Esophagus (tissue), 2 donors: Measurements from ENCODE around the gene COL4A2. TPM values are rescaled to one million over a fixed set of nuclear protein-coding genes. Genes with fewer than 3 reads are reported as not detected.

ENCODE experiments used
- H3K27ac ChIP-seq, 2 donors: one replicate each; pipeline ENCODE4 v1.5.1; 2013; ENCODE audit warnings: low read depth in 2 of 2, mild to moderate bottlenecking in 2 of 2, inconsistent platforms in 1 of 2, low read length in 1 of 2, moderate library complexity in 1 of 2
- H3K27me3 ChIP-seq, 2 donors: one replicate each; pipeline ENCODE4 v1.6.1; 2013; ENCODE audit warnings: low read length in 2 of 2, control low read depth in 1 of 2, mild to moderate bottlenecking in 1 of 2; ENCODE audit not compliant: insufficient read depth in 2 of 2, control insufficient read depth in 1 of 2
- H3K36me3 ChIP-seq, 2 donors: one replicate each; pipeline ENCODE4 v1.6.1; 2013; ENCODE audit warnings: low read length in 1 of 2; ENCODE audit not compliant: control insufficient read depth in 2 of 2, insufficient read depth in 2 of 2
- H3K4me1 ChIP-seq, 2 donors: one replicate each; pipeline ENCODE4 v1.6.1; 2013; ENCODE audit warnings: low read length in 1 of 2; ENCODE audit not compliant: control insufficient read depth in 2 of 2, insufficient read depth in 2 of 2
- H3K4me3 ChIP-seq, 2 donors: one replicate each; pipeline ENCODE4 v1.5.1; 2013; ENCODE audit warnings: low read length in 2 of 2, mild to moderate bottlenecking in 2 of 2, low read depth in 1 of 2, moderate library complexity in 1 of 2
- H3K9me3 ChIP-seq, 2 donors: one replicate each; pipeline ENCODE4 v1.6.1; 2013; ENCODE audit warnings: mild to moderate bottlenecking in 2 of 2, low read depth in 1 of 2, low read length in 1 of 2, moderate library complexity in 1 of 2; ENCODE audit not compliant: control insufficient read depth in 2 of 2, insufficient read depth in 1 of 2
- WGBS, 2 donors: extraction: QIAGEN DNeasy Blood & Tissue Kit; methylation state at CpG; one replicate each; pipeline ENCODE4 v1.1.7; 2013; 5-methylcytosine and 5-hydroxymethylcytosine counted together
- polyA plus RNA-seq, 2 donors: library from polyadenylated mRNA; stranded (reverse); fragments of 200-250 nt; gene quantifications; one replicate each; pipeline ENCODE4 v1.2.3, GENCODE V29; 2013
- donor health status: healthy with polysubstance abuse.
- donor health status: Bipolar disorder and iron deficiency.

Gene COL4A2
- polyA plus RNA-seq, 2 donors, result 25.3 to 39.2 TPM

GRCh38 chr13:110404321-110404720, 97.2 kb downstream of the COL4A2 start:
- Histone ChIP-seq H3K4me1 (peaks cover 5% of the 10 kb centered on the region in 2 donors), H3K36me3 (peaks cover 0 to 2% of the 10 kb centered on the region in 2 donors), H3K27ac (no peak overlapping the region), H3K27me3 (no peaks in the 10 kb centered on the region), H3K4me3 (no peak overlapping the region), H3K9me3 (no peaks in the 10 kb centered on the region)
- WGBS, 2 donors, result 91 to 95% methylated on average over 4 of the region's 4 CpGs

DNA sequence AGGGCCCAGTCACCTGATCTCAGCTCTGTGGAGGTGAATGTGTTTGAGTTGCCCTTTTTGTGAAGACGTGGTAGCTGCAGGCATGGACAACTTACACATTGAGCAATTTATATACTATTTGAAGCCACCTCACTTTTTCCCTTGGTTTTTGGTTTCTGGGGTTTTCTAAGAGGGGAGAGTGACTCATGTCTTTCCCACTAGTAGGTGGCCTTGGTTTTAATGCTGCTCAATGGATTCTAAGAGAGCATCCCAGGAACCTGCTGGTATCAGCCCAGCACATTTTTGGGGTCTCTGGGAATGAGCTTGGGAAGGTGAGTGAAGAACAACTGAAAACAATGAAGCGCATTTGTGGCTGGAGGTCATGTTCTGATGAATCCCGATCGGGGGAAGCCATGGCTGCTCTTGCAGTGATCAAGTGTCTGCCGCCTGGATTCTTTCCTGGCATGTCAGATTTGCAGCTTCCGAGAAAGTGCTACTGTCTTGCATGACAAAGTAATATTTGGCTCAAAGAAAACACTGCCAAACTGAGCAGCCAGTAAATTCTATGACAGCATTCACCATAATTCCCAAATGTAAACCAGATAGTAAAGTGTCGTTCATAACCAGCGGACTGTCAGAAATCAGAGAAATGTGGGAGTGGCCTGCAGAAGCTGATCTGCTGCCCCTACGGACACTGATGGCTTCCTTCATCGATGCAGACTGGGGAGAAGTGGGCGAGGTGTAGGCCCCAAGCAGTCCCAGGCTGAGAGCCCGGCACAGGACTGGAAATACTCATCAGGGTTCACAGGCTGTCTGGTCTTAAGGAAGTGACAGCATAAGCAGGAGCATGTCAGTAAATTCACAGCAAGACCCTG, 98.7 kb downstream of the COL4A2 start:
- WGBS, 2 donors, result 64 to 69% methylated on average over 12 of the region's 12 CpGs
- peaks cover 5% of the 10 kb centered on the region in 2 donors for H3K4me1 ChIP-seq
- peak overlapping the region in 1 of 2 donors; percentile 47 for H3K27ac ChIP-seq

GRCh38 chr13:110407021-110407420, 99.9 kb downstream of the COL4A2 start:
- Histone ChIP-seq H3K27me3 (no peaks in the 10 kb centered on the region), H3K36me3 (peaks cover 0 to 2% of the 10 kb centered on the region in 2 donors), H3K4me1 (peaks cover 5% of the 10 kb centered on the region in 2 donors), H3K4me3 (no peak overlapping the region), H3K27ac (peak overlapping the region in 1 of 2 donors; percentile 14), H3K9me3 (no peaks in the 10 kb centered on the region)
- WGBS, 2 donors, result 81 to 90% methylated on average over 14 of the region's 14 CpGs

More for the DNA sequence above, 98.7 kb downstream of the COL4A2 start:
- no peaks in the 10 kb centered on the region for H3K9me3 ChIP-seq
- H3K4me3 ChIP-seq, result no peak overlapping the region
- peaks cover 0 to 2% of the 10 kb centered on the region in 2 donors for H3K36me3 ChIP-seq
- H3K27me3 ChIP-seq, result no peaks in the 10 kb centered on the region

DNA sequence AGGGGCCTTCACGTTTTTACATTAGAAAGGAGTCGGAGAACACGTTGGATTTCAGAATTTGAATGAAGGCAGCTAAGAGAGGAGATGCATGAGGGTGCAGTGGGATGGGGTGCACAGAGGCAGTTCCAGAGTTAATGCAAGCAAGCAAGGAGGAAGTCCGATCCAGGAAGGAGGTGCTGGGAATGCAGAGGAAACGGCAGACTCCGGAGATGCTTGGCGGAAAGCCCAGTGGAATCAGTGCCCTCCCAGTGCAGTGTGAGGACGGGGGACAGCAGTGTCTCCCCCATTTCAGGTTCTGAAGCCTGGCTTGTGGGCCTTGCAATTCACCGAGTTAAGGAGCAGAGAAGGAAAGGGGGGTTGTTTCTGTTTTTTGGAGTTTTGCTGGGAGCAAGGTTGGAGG, 100.4 kb downstream of the COL4A2 start:
- Histone ChIP-seq H3K4me3 (no peak overlapping the region), H3K9me3 (no peaks in the 10 kb centered on the region), H3K36me3 (peaks cover 0 to 2% of the 10 kb centered on the region in 2 donors), H3K27ac (no peak overlapping the region), H3K27me3 (no peaks in the 10 kb centered on the region), H3K4me1 (peaks cover 4 to 5% of the 10 kb centered on the region in 2 donors)
- 44 to 54% methylated on average over 9 of the region's 9 CpGs for WGBS, 2 donors

DNA sequence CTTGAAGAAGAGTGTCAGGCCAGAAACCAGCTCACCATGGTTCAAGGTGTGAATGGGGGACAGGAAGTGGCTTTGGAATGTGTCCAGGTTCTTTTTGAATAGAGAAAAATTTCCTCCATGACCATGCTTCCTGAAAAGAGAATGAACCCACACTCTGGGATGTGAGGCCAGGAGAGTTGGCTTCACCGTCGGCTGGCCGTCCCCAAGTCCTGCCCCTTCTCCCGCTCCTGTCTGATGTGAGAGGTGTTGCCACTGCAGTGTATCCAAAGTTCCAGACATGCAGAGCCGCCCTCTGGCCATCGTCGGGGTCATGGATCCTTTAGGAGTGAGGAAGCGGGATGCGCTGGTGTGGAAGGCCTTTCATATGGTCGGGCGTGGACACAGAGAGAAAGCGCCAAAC, 101.2 kb downstream of the COL4A2 start:
- peak overlapping the region; percentile 12 to 27 for H3K27ac ChIP-seq
- 80 to 87% methylated on average over 12 of the region's 12 CpGs for WGBS, 2 donors
- no peaks in the 10 kb centered on the region for H3K27me3 ChIP-seq
- no peaks in the 10 kb centered on the region for H3K9me3 ChIP-seq
- H3K4me3 ChIP-seq, result no peak overlapping the region
- H3K36me3 ChIP-seq, result peaks cover 0 to 2% of the 10 kb centered on the region in 2 donors
- H3K4me1 ChIP-seq, result peaks cover 0 to 2% of the 10 kb centered on the region in 2 donors

DNA sequence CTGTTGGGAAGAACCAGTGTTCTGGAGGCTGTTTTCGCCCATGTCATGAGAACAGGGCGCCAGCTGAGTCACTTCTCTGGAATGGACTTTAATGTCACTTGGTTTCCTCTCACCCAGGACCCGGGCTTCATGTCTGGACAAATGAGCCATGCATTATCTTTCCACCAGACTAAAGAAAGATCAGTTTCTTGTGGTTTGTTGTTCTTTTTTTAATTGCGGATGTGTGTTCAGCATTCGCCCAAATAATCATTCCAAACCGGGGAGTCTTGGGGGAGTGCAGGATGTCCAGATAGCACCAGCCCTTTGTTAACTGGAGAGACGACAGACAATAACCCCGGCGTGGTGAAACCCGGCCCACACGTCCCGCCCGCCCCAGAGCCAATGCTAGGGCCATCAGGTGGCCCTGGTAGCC, 102.5 kb downstream of the COL4A2 start:
- no peaks in the 10 kb centered on the region for H3K9me3 ChIP-seq
- H3K4me1 ChIP-seq, result peaks cover 0 to 2% of the 10 kb centered on the region in 2 donors
- 63 to 64% methylated on average over 13 of the region's 13 CpGs for WGBS, 2 donors
- H3K27me3 ChIP-seq, result no peaks in the 10 kb centered on the region
- no peak overlapping the region for H3K4me3 ChIP-seq
- peaks cover 0 to 2% of the 10 kb centered on the region in 2 donors for H3K36me3 ChIP-seq
- H3K27ac ChIP-seq, result peak overlapping the region in 1 of 2 donors; percentile 48

GRCh38 chr13:110410000-110410399, 102.9 kb downstream of the COL4A2 start:
- Histone ChIP-seq H3K9me3 (no peaks in the 10 kb centered on the region), H3K27ac (peak overlapping the region; percentile 48 to 71), H3K4me3 (no peak overlapping the region), H3K27me3 (no peaks in the 10 kb centered on the region), H3K36me3 (peaks cover 0 to 2% of the 10 kb centered on the region in 2 donors), H3K4me1 (peaks cover 0 to 2% of the 10 kb centered on the region in 2 donors)
- 81 to 85% methylated on average over 10 of the region's 10 CpGs for WGBS, 2 donors

DNA sequence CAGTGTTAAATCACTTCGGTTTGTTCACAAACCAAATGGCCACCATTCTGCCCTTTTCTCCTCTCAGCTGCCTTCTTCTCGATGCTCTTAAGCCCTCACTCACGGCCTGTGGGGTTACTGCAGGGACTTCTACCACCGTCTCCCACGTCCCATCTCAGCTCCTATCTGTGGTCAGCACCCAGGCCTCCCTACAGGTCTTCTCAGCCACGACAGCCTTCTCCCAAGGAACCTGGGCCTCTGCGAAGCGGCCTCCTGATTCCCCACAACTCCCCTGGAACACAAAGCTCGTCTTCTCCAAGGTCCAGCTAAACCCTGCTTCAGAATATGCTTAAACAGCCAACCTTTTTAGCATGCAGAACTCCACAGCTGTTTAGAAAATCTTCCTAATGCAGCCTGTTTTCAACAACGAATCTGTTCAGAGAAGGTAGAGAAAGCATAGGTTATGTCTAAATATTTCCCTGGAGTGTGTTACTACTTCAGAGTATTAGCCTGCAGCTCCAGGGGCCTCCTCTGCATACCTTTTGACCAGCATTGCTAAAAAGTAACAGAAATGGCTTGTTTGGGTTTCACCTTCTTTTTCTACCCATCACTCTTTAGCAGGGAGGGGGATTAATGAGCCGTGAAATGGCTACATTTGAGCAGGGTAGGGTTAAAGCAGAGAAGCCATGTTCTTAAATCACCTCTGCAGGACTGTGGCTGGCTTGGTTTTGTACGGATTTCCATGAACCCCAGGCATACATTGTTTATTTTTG, 104.0 kb downstream of the COL4A2 start:
- Histone ChIP-seq H3K9me3 (no peaks in the 10 kb centered on the region), H3K4me1 (peaks cover 0 to 5% of the 10 kb centered on the region in 2 donors), H3K4me3 (no peak overlapping the region), H3K27ac (peak overlapping the region; percentile 69 to 88), H3K36me3 (peaks cover 0 to 2% of the 10 kb centered on the region in 2 donors), H3K27me3 (no peaks in the 10 kb centered on the region)
- 68 to 73% methylated on average over 12 of the region's 12 CpGs for WGBS, 2 donors

DNA sequence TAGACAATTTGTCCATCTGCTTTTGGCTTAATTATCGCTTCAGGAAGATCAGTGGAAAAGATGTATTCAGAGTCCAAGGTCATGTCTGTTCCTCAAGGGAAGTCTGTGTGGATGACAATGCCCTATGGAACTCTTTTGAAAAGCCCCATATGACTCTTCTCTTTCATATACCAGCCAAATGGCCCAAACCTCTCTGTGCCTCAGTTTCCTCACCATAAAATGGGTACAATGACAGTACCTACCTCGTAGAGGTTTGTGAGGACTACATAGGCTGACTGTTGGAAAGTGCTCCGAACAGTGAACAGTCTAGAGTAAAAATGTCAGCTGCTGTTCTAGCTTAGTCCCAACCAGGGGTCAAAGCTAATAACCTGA, 104.6 kb downstream of the COL4A2 start:
- Histone ChIP-seq H3K9me3 (no peaks in the 10 kb centered on the region), H3K27ac (peak overlapping the region; percentile 69 to 88), H3K27me3 (no peaks in the 10 kb centered on the region), H3K4me3 (no peak overlapping the region), H3K4me1 (peaks cover 0 to 5% of the 10 kb centered on the region in 2 donors), H3K36me3 (peaks cover 0 to 2% of the 10 kb centered on the region in 2 donors)
- 71 to 75% methylated on average over 3 of the region's 3 CpGs for WGBS, 2 donors
